PC-9 (cell line): ENCODE results near the gene AQP2.

Source experiments
- CTCF ChIP-seq: fragments of 200-600 bp; sonication (generic); conservative IDR thresholded peaks from 2 replicates; pipeline ENCODE4 v1.6.1; 2017; ENCODE audit warnings: mixed run types, antibody characterized with exemption, mild to moderate bottlenecking, moderate library complexity
- EZH2 ChIP-seq: fragments of 200-600 bp; sonication (generic); IDR thresholded peaks from 2 replicates; pipeline ENCODE4 v1.8.0; 2017; ENCODE audit warnings: antibody characterized with exemption, low read depth

- TF ChIP-seq CTCF (no peak), EZH2 (no peak)
These were observed 12.6 kb downstream of the AQP2 start for GRCh38 chr12:49962861-49963765.
